HFFc6 (cell line): Measurements from ENCODE around the gene HS6ST2. TPM values are rescaled to one million over a fixed set of nuclear protein-coding genes. Genes with fewer than 3 reads are reported as not detected.

Experiments used
- DNase-seq: peaks from one replicate; pipeline ENCODE4 v3.0.0-alpha.2; 2018
- H3K27ac Mint-ChIP-seq: 2 replicates; pipeline ENCODE4 v1.8.0; 2020; ENCODE audit warnings: mild to moderate bottlenecking, mixed read lengths
- H3K27me3 Mint-ChIP-seq: 2 replicates; pipeline ENCODE4 v1.8.0; 2021; ENCODE audit warnings: mild to moderate bottlenecking, moderate library complexity, mixed read lengths; ENCODE audit not compliant: insufficient read depth
- H3K36me3 Mint-ChIP-seq: 2 replicates; pipeline ENCODE4 v1.8.0; 2021; ENCODE audit warnings: low read depth, mixed read lengths
- H3K4me1 Mint-ChIP-seq: 2 replicates; pipeline ENCODE4 v1.8.0; 2020; ENCODE audit warnings: low read depth, mixed read lengths
- H3K4me3 Mint-ChIP-seq: 2 replicates; pipeline ENCODE4 v1.8.0; 2020; ENCODE audit warnings: mild to moderate bottlenecking, moderate library complexity, mixed read lengths
- H3K9me3 Mint-ChIP-seq: 2 replicates; pipeline ENCODE4 v1.8.0; 2020; ENCODE audit warnings: mild to moderate bottlenecking, mixed read lengths
- total RNA-seq, 6 experiments: library from RNA; stranded (reverse); fragmentation: NEBNext Ultra II Directional; extraction: Animal tissue kit (Norgen Biotek cat#: 25700); gene quantifications; 2 replicates in 1 of 6; 3 replicates in 5 of 6; pipeline ENCODE4 v1.2.3, GENCODE V29; 2021
- TF ChIP-seq, protein P1 (sequence below): fragments of 200-600 bp; sonication (generic); IDR thresholded peaks from 2 replicates; pipeline ENCODE4 v1.5.0; 2021; ENCODE audit warnings: antibody characterized with exemption, mild to moderate bottlenecking

Gene HS6ST2
- total RNA-seq, 6 experiments from 2014 or later: not detected

DNA sequence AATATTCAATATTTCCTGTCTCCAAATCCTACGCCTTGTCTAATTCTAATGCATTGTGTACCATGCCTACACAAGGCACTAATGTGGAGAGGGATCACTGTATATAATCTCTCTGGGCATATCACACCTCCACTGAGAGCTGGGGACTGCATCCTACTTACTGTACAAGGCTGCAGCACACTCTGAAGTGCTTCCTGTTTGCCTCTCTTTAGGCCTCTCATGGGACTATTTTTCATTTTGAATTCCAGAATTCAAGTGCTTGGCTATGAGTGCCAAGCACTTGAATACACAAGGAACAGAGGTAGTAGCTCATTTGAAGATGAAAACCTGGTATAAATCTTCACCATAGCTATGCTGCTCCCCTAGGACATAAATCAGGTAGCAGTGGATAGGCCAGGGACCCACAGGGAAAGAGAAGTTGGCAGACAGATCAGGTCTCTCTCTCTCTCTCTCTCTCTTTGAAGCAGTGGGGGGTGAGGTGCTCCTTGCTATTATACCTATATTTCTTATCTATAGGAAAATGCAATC lies 239.9 kb downstream of the HS6ST2 start:
- H3K9me3 Mint-ChIP-seq: no peaks in the 10 kb centered on the region
- H3K36me3 Mint-ChIP-seq: no peaks in the 10 kb centered on the region
- no peak for DNase-seq
- H3K4me1 Mint-ChIP-seq: no peaks in the 10 kb centered on the region
- H3K27me3 Mint-ChIP-seq: no peaks in the 10 kb centered on the region; the same call in none of the 2 replicates
- no peak overlapping the region for H3K4me3 Mint-ChIP-seq
- H3K27ac Mint-ChIP-seq: no peak overlapping the region
- TF ChIP-seq, protein P1, sequence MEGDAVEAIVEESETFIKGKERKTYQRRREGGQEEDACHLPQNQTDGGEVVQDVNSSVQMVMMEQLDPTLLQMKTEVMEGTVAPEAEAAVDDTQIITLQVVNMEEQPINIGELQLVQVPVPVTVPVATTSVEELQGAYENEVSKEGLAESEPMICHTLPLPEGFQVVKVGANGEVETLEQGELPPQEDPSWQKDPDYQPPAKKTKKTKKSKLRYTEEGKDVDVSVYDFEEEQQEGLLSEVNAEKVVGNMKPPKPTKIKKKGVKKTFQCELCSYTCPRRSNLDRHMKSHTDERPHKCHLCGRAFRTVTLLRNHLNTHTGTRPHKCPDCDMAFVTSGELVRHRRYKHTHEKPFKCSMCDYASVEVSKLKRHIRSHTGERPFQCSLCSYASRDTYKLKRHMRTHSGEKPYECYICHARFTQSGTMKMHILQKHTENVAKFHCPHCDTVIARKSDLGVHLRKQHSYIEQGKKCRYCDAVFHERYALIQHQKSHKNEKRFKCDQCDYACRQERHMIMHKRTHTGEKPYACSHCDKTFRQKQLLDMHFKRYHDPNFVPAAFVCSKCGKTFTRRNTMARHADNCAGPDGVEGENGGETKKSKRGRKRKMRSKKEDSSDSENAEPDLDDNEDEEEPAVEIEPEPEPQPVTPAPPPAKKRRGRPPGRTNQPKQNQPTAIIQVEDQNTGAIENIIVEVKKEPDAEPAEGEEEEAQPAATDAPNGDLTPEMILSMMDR: no peak

DNA sequence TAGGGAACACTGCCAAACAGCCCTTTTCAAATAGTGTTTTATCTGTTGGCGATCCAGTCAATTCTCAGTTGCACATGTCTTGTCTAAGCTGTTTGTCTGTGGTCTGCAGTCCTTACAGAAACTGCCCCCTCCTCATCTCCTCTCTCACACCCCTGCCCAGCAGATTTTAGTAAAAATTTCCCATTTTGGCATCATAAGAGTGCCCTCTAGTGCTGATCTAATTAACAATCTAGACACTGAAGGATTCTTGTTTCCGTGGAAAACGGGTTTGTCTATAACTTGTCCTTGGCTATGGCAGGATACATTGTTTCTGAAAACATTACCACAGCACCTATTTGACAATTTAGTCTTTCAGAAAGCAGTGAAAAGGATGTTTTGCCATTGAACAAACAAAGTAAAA lies 242.4 kb downstream of the HS6ST2 start:
- Mint-ChIP-seq H3K36me3 (no peaks in the 10 kb centered on the region), H3K27ac (no peak overlapping the region), H3K4me3 (no peak overlapping the region), H3K9me3 (no peaks in the 10 kb centered on the region), H3K27me3 (no peaks in the 10 kb centered on the region; the same call in 1 of the 2 replicates), H3K4me1 (no peaks in the 10 kb centered on the region)
- TF ChIP-seq, protein P1: peak; percentile 22
- no peak for DNase-seq

DNA sequence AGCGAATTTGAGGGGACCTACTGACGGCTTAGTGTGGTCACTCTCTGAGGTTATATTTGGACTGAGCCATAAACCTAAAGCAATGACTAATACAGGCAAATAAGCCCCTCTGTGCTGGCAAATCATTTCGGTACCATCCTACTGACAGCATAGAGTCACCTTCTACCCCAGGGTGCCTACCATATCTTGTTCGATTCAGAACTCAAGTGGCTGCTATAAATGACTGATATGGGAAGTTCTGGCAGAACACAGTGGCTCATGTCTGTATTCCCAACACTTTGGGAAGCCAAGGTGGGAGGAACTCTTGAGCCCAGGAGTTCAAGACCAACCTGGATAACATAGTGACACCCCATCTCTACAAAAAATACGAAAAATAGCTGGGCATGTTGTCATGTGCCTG lies 243.5 kb downstream of the HS6ST2 start:
- Mint-ChIP-seq H3K36me3 (no peaks in the 10 kb centered on the region), H3K4me3 (no peak overlapping the region), H3K27me3 (no peaks in the 10 kb centered on the region), H3K27ac (no peak overlapping the region), H3K4me1 (no peaks in the 10 kb centered on the region), H3K9me3 (no peaks in the 10 kb centered on the region)
- TF ChIP-seq, protein P1: no peak
- DNase-seq: no peak

DNA sequence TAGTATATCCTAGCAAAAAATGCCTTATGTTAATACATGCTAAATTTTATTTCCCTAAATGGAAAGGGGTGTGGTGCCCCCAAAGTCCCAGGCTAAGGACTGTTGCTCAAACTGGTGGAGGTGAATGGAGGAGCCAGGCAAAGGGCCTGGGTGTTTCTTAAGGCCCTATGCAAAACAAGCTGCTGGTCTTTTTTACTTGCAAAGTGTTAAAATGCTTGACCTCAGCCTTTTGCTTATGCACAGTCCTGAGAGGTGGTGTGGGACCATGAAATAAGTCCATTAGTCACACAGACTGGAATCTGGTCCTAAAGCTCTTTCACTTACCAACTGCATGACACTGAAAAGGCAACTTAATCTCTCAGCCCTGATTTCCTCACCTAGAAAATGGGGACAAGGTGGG lies 246.1 kb downstream of the HS6ST2 start:
- H3K4me3 Mint-ChIP-seq: no peak overlapping the region
- H3K27ac Mint-ChIP-seq: no peak overlapping the region
- no peaks in the 10 kb centered on the region for H3K36me3 Mint-ChIP-seq
- no peaks in the 10 kb centered on the region for H3K9me3 Mint-ChIP-seq
- TF ChIP-seq, protein P1: no peak
- DNase-seq: no peak
- no peaks in the 10 kb centered on the region for H3K27me3 Mint-ChIP-seq
- H3K4me1 Mint-ChIP-seq: no peaks in the 10 kb centered on the region

DNA sequence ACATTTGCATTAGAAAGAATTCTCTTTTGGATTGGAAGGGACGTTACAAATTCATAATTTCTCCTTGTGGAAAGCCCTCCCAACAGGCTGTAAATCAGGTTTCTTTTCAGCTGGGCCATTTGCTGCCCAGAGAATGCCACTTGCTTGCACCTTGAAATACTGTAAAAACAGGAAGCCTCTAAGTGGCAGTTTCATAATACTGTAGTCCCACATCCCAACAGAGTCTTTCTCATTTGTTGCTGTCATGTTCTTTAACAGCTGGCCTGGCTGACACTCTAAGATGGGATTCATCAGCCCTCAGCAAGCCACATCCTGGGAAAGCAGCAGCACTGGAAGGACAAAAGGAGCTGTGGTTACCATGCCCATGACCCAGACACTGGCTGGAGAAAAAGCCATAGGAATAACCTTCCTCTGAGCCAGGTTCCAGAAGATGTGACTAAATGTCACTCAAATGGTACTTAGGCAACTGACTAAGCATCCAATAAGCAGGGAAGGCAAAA lies 247.7 kb downstream of the HS6ST2 start:
- Mint-ChIP-seq H3K27ac (no peak overlapping the region), H3K4me3 (no peak overlapping the region), H3K4me1 (no peaks in the 10 kb centered on the region), H3K36me3 (no peaks in the 10 kb centered on the region), H3K9me3 (no peaks in the 10 kb centered on the region), H3K27me3 (no peaks in the 10 kb centered on the region)
- DNase-seq: no peak
- TF ChIP-seq, protein P1: no peak
